Stimulated activated naive B cell treated with anti-CD40 and anti-IgM and Interleukin-4, amounts not matched to agents 10 μg/mL and 1 μg/mL and 100 μg/mL, for 72 hours (primary cell): ENCODE results near the gene FNBP1L.
A peak's percentile ranks its signal among the peaks of the same experiment; 100 is the strongest.
"Not testable (repeated sequence)": the region's sequence is repeated elsewhere in the genome, so short reads cannot be mapped to it uniquely, and the experiment has no call there.

Experiments
- ATAC-seq, 2 donors: fragments of 150-1000 bp; cut with Tn5 transposase; replicated peaks; 2 replicates each; pipeline ENCODE4 v1.10.0; 2021; ENCODE audit warnings: moderate library complexity in 1 of 2
- DNase-seq: peaks from one replicate; pipeline ENCODE4 v3.0.0; 2021
- H3K27ac Mint-ChIP-seq: one replicate; pipeline ENCODE4 v1.8.0; 2022; ENCODE audit warnings: mild to moderate bottlenecking, mixed read lengths
- H3K27me3 Mint-ChIP-seq, 2 donors: one replicate each; pipeline ENCODE4 v1.8.0; 2022; ENCODE audit warnings: mixed read lengths in 2 of 2
- H3K36me3 Mint-ChIP-seq, 2 donors: one replicate each; pipeline ENCODE4 v1.8.0; 2022; ENCODE audit warnings: mixed read lengths in 2 of 2, mild to moderate bottlenecking in 1 of 2
- H3K4me1 Mint-ChIP-seq, 2 donors: one replicate each; pipeline ENCODE4 v1.8.0; 2022; ENCODE audit warnings: mixed read lengths in 2 of 2, mild to moderate bottlenecking in 1 of 2
- H3K4me3 Mint-ChIP-seq, 2 donors: one replicate each; pipeline ENCODE4 v1.8.0; 2022; ENCODE audit warnings: mild to moderate bottlenecking in 2 of 2, mixed read lengths in 2 of 2, moderate library complexity in 1 of 2
- H3K9me3 Mint-ChIP-seq, 2 donors: one replicate each; pipeline ENCODE4 v1.8.0; 2022; ENCODE audit warnings: mixed read lengths in 2 of 2, mild to moderate bottlenecking in 1 of 2

The FNBP1L gene

DNA sequence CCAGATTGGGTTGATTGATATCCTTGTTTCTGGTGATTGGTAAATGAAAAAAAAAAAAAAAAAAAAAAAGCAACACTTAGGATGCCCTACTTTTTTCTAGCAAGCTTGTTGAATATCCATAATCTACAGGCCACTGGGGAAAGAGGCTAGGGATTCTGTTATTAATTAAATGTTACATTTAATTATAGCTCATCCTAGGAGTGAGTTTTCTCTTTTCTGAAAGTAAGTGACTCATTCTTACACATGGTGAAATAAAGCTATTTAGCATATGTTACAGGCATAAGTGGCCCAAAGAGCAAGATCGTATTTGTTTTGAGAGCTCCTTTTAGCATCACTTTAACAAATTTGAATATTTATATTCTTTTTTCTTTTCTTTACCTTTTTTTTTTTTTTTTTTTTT, 94.5 kb downstream of the FNBP1L start:
- Mint-ChIP-seq H3K27ac (no peak overlapping the region), H3K4me3 (no peak overlapping the region), H3K36me3 (peaks cover 0 to 2% of the 10 kb centered on the region in 2 donors), H3K9me3 (no peaks in the 10 kb centered on the region), H3K4me1 (peaks cover 0 to 7% of the 10 kb centered on the region in 2 donors), H3K27me3 (no peaks in the 10 kb centered on the region)
- no peak for DNase-seq
- no peak for ATAC-seq

DNA sequence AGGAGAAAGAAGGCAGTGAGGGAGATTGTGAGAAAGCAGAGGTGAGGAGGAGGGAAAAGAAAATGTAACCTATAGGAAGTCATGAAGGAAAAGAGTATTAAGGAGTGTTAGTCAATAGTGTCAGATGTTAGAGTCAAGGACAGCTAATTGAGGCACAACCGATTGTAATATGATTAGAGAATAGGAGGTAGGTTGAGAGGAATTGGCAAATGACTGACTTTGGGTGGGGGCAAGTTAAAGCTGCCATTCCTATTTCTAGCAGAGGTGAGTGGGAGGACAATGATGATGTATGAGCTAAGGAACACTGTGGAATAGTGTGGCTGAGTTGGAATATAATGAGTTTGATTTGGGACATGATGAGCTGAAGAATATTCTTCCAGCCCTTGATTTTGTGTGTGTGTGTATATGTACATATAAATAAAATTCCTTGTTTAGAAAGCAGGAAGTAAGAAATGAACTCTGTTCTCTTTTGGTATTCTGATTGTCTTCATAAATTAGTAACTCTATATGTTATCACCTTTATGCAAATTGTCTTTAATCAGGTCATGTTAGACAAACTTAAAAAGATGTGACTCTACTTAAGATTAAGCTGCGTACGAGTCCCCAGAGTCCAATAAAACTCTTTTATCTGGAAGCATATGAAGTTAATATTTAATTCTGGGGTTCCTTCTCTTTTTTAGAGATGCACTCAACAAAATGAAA, 98.4 kb downstream of the FNBP1L start:
- peaks cover 8% of the 10 kb centered on the region in 2 donors for H3K36me3 Mint-ChIP-seq
- no peak for DNase-seq
- H3K4me3 Mint-ChIP-seq: no peak overlapping the region
- ATAC-seq: no peak
- H3K4me1 Mint-ChIP-seq: no peaks in the 10 kb centered on the region
- H3K27me3 Mint-ChIP-seq: no peaks in the 10 kb centered on the region
- no peak overlapping the region for H3K27ac Mint-ChIP-seq
- H3K9me3 Mint-ChIP-seq: no peaks in the 10 kb centered on the region

DNA sequence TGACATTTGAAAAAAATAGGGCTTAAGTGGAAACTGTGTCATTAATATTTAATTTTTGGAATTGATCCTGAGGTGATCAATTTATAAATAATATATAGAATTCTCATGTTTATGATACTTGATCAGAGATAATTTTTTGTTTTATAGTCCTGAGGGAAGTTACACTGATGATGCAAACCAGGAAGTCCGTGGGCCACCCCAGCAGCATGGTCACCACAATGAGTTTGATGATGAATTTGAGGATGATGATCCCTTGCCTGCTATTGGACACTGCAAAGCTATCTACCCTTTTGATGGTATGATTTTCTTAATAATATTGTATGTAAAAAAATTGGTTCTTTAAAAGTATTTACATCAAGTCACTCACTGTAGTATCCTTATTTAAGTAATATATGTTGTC, 101.2 kb downstream of the FNBP1L start:
- H3K27me3 Mint-ChIP-seq: no peaks in the 10 kb centered on the region
- H3K4me3 Mint-ChIP-seq: no peak overlapping the region
- no peak for DNase-seq
- H3K27ac Mint-ChIP-seq: no peak overlapping the region
- peaks cover 14 to 23% of the 10 kb centered on the region in 2 donors for H3K36me3 Mint-ChIP-seq
- H3K9me3 Mint-ChIP-seq: no peaks in the 10 kb centered on the region
- H3K4me1 Mint-ChIP-seq: no peaks in the 10 kb centered on the region
- ATAC-seq: no peak

DNA sequence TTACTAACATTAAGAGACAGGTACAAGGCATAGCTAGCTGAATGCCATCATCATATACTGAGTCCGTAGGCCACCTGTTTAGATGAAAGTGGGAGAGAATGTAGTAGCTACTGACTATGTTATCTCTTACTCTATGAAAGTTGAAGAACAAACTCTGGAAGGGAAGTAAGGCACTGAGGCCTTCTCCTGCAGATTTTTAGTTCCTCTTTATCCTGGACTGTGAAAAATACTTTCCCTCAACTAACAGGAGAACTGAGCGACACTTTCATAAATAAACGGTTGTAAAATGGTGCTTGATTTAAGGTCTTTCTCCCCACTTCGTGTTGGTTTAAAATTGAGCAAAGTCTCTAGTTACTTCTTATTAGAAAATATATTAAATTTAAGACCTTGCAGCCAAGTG, 101.9 kb downstream of the FNBP1L start:
- ATAC-seq (no peak), DNase-seq (no peak)
- no peaks in the 10 kb centered on the region for H3K27me3 Mint-ChIP-seq
- H3K9me3 Mint-ChIP-seq: no peaks in the 10 kb centered on the region
- no peak overlapping the region for H3K4me3 Mint-ChIP-seq
- H3K4me1 Mint-ChIP-seq: peaks cover 0 to 4% of the 10 kb centered on the region in 2 donors
- H3K36me3 Mint-ChIP-seq: peaks cover 14 to 23% of the 10 kb centered on the region in 2 donors
- H3K27ac Mint-ChIP-seq: no peak overlapping the region

DNA sequence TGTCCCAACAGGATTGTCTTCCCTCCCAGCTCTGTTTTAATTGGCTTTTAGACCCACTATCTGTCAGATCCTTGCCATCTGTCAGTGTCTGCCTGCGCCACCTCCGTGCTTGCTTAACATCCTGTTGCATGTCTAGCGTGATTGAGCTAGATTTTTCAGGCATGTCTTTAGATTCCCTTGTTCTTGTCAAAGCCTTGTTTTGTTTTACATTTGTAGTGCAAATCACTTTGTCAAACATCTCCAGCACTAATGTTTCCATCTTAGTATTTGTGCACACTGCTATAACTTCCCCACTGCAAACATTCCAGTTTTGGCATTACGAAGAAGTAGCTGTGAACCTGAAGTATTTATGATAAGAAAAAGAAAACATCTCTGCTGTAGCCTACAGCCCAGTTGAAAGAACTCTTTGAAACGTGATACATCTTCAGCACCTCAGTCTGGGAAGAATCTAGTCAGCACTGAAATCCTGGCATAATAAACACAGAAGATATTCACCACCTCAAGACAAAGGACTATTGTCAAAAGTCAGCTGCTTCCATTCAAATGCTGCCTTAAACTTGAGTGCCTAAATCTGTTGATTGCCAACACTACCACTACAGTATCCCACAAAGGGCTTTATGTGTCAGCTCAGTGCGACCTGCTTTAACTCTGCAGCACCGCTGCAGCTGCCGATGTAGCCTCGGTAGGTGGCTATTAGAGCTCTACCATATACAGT, 105.0 kb downstream of the FNBP1L start:
- ATAC-seq (no peak), DNase-seq (no peak)

DNA sequence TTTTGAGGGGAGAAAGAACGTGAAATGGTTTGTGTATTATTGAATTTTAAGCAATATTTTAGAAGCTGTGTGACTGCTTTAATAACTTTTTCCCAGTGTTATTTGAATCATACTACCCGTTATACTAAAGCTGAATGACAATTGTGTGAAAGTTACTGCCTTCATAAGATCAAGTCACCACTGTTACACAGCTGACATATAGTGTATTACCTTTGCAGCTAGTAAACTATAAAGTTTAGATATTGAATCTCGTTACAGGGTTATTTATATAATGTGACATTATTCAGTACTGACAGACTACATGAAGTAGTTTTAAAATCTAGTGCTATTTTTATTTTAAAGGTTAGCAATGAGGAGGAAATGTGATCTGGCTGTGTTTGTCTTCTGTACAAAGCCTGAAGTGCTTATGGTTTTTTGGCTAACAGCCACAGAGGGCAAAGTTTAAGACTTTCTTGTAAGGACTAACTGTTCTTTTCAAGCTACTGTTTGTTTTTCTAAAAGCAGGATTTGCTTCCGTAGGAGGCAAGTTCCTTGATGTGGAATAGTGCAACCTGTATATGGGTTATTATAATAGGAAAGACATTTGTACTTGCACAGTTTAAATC, 106.1 kb downstream of the FNBP1L start:
- H3K9me3 Mint-ChIP-seq, H3K27ac Mint-ChIP-seq, H3K4me3 Mint-ChIP-seq, DNase-seq, H3K27me3 Mint-ChIP-seq, ATAC-seq: not testable (repeated sequence)
- Mint-ChIP-seq H3K4me1 (peaks cover 7 to 22% of the 10 kb centered on the region in 2 donors), H3K36me3 (peaks cover 23 to 41% of the 10 kb centered on the region in 2 donors)

More for the DNA sequence above, 105.0 kb downstream of the FNBP1L start:
- peaks cover 4 to 11% of the 10 kb centered on the region in 2 donors for H3K4me1 Mint-ChIP-seq
- H3K4me3 Mint-ChIP-seq: no peak overlapping the region
- no peaks in the 10 kb centered on the region for H3K27me3 Mint-ChIP-seq
- peaks cover 17 to 33% of the 10 kb centered on the region in 2 donors for H3K36me3 Mint-ChIP-seq
- peaks cover 0 to 4% of the 10 kb centered on the region in 2 donors for H3K9me3 Mint-ChIP-seq
- no peak overlapping the region for H3K27ac Mint-ChIP-seq

DNA sequence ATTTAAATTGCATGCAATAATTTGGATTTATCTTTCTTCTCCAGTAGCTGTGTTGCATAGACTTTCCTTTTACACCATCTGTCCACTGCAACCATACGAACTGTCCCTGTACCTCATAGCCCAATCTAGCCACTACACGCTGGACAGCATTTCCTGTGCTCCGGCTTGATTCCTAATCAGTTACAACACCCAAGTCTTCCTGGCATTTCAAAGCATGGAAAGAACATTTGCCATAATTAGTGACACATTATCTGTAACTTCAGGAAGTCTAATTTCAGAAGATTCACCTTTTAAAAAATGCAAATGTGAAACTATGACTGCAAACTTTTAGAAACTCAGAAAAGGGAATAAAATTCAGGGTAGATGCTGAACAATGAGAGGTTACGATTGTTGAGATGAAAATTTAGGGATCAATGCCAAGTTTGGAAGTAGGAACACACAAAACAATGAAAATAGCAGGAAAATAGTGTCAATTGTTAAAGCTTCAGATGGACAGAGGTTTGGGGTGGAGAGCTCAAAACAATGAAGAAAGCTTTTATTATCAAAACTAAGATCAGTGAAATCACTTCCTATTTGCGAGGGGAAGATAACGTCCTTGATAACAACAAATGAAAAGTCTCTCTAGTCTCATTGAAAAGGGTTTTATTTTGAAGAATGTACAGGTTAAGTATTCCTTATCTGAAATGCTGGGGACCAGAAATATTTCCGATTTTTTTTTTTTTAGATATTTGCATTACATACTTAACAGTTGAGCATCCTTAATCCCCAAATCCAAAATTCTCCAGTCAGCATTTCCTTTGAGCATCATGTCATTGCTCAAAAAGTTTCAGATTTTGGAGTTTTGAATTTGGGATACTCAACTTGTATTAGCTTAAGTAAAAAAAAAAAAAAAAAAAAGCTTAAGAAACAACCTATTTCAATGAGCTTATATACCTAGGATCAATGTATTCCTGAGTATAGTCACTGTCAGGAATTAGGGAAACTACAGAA, 107.3 kb downstream of the FNBP1L start:
- ATAC-seq: no peak
- Mint-ChIP-seq H3K27me3 (no peaks in the 10 kb centered on the region), H3K36me3 (peaks cover 33 to 51% of the 10 kb centered on the region in 2 donors), H3K9me3 (peaks cover 4 to 7% of the 10 kb centered on the region in 2 donors), H3K4me1 (peaks cover 15 to 33% of the 10 kb centered on the region in 2 donors), H3K27ac (peak overlapping the region; percentile 10), H3K4me3 (no peak overlapping the region)
- no peak for DNase-seq

DNA sequence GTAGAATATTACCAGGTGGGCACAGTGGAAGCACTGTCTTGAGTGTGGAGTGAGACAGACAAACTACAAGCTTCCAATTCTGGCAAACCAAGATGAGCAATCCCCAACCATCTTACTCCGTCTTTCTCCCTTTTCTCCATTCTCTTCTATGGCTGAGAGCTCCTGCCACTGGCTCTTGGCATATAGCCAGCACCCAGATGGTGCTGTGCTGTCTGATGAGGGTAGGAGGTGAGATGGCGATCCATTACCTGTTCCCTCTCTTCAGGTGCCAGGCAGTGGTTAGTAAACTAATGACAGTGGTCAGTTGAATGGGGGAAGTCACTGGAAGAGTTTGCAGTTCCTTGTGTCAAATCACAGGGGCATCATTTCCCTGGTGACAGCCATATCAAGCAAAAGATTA, 108.4 kb downstream of the FNBP1L start:
- Mint-ChIP-seq H3K4me3 (no peak overlapping the region), H3K27me3 (no peaks in the 10 kb centered on the region), H3K27ac (no peak overlapping the region), H3K36me3 (peaks cover 40 to 57% of the 10 kb centered on the region in 2 donors), H3K4me1 (peaks cover 15 to 39% of the 10 kb centered on the region in 2 donors), H3K9me3 (peaks cover 4 to 7% of the 10 kb centered on the region in 2 donors)
- DNase-seq (no peak), ATAC-seq (no peak)

DNA sequence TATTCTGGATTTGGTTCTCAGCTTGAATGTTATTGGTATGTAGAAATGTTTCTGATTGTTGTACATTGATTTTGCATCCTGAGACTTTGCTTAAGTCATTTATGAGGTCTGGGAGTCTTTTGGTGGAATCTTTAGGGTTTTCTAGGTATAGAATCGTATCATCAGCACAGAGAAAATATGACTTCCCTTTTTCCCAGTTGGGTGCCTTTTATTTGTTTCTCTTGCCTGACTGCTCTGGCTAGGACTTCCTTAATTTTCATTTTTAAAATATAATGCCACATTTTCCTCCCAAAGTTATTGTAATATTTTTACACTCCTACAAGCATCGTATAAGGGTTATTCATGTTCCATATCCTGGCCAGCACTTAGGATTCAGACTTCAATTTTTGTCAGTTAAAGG, 111.1 kb downstream of the FNBP1L start:
- Mint-ChIP-seq H3K27ac (peak overlapping the region; percentile 1), H3K4me3 (no peak overlapping the region)

DNA sequence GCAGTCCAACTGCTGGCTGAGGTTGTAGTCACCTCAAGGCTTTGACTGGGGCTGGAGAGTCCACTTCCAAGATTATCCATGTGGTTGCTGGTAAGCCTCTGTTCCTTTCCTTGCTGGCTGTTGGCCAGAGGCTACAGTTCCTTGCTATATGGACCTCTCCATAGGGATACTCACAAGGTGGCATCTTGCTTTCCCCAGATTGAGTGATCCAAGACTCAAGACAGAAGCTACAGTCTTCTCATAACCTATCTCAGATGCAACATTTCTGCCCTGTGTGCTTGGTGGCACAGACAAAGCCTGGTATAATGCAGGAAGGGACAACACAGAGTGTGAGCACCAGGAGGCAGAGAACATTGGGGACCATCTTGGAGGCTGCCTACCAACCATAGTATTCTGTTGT, 111.8 kb downstream of the FNBP1L start:
- DNase-seq (no peak), ATAC-seq (no peak)
- peaks cover 15 to 37% of the 10 kb centered on the region in 2 donors for H3K4me1 Mint-ChIP-seq
- H3K27me3 Mint-ChIP-seq: no peaks in the 10 kb centered on the region
- H3K9me3 Mint-ChIP-seq: peaks cover 4 to 7% of the 10 kb centered on the region in 2 donors
- H3K27ac Mint-ChIP-seq: no peak overlapping the region
- H3K36me3 Mint-ChIP-seq: peaks cover 46 to 68% of the 10 kb centered on the region in 2 donors
- H3K4me3 Mint-ChIP-seq: no peak overlapping the region

More for the DNA sequence above, 111.1 kb downstream of the FNBP1L start:
- DNase-seq: no peak
- no peaks in the 10 kb centered on the region for H3K27me3 Mint-ChIP-seq
- H3K36me3 Mint-ChIP-seq: peaks cover 40 to 61% of the 10 kb centered on the region in 2 donors
- no peak for ATAC-seq
- H3K4me1 Mint-ChIP-seq: peaks cover 15 to 39% of the 10 kb centered on the region in 2 donors
- peaks cover 4 to 7% of the 10 kb centered on the region in 2 donors for H3K9me3 Mint-ChIP-seq

DNA sequence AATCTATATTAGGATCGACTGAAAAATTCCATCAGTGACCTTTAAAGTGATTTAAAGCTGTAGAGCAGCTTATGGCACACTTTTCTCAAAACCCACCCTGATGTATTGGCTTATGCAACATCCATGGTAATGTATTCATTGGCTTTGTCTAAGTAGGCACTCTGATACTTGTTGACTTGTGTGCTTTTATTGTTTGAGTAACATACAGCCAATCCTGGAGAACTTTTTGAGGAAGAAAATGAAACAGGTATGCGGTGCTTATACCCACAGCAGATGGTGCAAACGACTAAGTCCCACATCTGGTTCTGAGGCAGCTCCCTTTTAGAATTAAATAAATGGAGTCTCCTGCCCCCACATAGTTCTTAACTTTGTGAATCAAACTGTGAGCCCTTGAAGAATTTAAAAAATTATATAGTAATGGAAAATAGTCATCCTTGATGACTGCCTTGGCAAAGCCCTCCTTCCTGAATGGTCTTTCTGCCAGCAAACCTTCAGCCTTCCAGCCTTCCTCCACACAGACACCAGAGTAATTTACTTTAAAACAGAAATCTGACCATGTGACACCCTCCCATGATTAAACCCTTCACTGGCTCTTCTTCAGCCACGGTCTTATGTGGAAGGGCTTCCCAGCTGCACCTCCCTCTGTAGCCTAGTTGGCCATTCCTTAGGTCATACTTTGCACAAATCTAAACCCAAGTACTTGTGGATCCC, 117.7 kb downstream of the FNBP1L start:
- peaks cover 54 to 81% of the 10 kb centered on the region in 2 donors for H3K36me3 Mint-ChIP-seq
- no peak overlapping the region for H3K27ac Mint-ChIP-seq
- H3K27me3 Mint-ChIP-seq: no peaks in the 10 kb centered on the region
- H3K9me3 Mint-ChIP-seq: no peaks in the 10 kb centered on the region
- H3K4me3 Mint-ChIP-seq: no peak overlapping the region
- no peak for DNase-seq
- H3K4me1 Mint-ChIP-seq: peaks cover 1% of the 10 kb centered on the region in 2 donors
- ATAC-seq: no peak

DNA sequence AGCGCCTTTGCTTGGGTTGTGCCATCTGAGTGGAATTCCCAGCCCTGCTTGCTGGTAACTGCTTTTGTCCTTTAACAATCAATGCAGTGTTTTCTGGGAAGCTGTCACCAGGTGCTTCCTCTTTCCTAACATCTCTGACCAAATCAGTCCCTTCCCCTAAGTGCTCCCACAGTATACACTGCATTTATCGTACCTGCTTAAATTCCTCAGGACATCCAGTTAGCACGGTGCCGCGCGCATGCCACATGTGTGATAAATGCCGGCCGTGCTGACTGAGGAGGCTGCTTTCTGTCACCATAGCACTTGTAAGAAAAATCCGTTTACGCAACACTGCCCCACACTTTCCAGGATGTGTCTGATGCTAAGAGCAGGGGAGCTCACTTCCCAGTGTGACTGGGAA, 118.3 kb downstream of the FNBP1L start:
- no peaks in the 10 kb centered on the region for H3K27me3 Mint-ChIP-seq

DNA sequence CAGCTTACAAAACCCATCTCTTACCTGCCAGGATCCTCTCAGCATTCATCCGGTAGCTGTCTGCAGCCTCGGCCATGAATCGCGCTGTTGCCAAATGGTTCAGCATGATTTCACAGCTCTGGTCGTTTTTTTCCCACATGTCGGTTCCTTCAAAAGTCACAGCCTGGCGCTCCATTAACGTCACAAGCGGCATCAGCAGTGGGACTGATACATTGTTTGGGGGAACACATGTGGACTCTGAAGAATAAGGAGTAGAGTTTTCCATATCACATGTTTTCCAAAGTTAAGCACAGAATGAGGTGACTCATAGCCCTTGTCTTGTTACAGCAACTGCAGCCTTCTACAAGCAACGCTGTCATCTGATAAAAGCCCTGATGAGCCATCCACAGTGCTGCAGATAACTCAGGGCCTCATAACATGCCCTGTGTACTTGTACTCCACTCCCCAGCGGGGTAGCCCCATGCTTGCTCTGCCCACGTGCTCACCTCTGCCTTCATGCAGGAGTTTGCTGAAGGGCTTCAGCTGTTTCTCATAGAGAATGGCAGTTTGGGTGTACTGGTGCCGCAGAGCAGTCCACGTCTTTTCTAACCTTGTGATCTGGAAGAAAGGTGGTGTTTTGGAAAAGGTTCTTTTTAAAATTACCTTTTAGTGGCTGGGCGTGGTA, 119.5 kb downstream of the FNBP1L start:
- no peak overlapping the region for H3K27ac Mint-ChIP-seq
- peaks cover 0 to 2% of the 10 kb centered on the region in 2 donors for H3K4me1 Mint-ChIP-seq
- no peaks in the 10 kb centered on the region for H3K27me3 Mint-ChIP-seq
- ATAC-seq (no peak), DNase-seq (no peak)
- H3K36me3 Mint-ChIP-seq: peaks cover 63 to 84% of the 10 kb centered on the region in 2 donors
- no peak overlapping the region for H3K4me3 Mint-ChIP-seq
- H3K9me3 Mint-ChIP-seq: no peaks in the 10 kb centered on the region

More for the DNA sequence above, 118.3 kb downstream of the FNBP1L start:
- Mint-ChIP-seq H3K27ac (no peak overlapping the region), H3K4me1 (peaks cover 0 to 2% of the 10 kb centered on the region in 2 donors), H3K9me3 (no peaks in the 10 kb centered on the region), H3K36me3 (peaks cover 56 to 83% of the 10 kb centered on the region in 2 donors), H3K4me3 (no peak overlapping the region)
- DNase-seq (no peak), ATAC-seq (no peak)
